ENCODE results near the gene TMEM132E. TPM values are rescaled to one million over a fixed set of nuclear protein-coding genes. Genes with fewer than 3 reads are reported as not detected.

The TMEM132E gene
- polyA plus RNA-seq, 2 of the 4 experiments (the other 2 are of a cell fraction) = not detected

DNA sequence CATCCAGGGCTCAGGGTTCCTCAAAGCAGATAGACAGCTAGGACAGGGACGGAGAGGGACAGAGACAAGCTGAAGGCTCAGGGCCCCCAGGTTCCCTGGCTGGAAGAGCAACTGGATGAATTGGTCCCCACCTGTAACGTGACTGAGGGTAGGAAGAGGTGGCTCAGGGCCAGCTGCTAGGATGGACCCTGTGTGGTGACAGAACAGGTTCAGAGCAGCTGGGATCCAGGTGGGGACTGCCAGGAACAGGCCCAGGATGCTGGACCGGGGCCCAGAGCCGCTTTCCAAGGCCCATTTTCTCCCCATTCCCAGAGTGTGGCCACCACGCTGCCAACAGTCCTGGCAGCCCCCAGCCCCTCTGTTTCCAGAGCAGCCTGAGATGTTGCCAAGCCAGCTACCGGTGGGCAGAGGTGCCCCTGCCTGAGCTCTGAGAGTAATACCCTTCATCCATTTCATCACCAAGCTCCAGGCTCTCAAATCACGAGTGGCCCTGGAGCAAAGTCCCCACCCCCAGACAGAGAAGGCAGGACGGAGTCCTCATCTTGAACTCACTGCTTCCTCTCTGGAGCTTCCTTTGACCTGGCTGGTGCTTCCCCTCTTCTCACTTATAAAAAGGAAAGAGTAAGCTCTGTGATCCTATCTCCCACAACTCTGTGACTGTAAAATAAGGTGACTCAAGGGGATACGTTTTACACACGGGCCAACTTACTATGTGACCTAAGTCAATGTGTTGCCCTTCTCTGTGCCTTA, 79.6 kb downstream of the TMEM132E start (continued):
- TF ChIP-seq ZNF302 (CRISPR knock-in tag; IDR thresholded peaks at IDR 0.05) = no peak
- TF ChIP-seq, protein P1, sequence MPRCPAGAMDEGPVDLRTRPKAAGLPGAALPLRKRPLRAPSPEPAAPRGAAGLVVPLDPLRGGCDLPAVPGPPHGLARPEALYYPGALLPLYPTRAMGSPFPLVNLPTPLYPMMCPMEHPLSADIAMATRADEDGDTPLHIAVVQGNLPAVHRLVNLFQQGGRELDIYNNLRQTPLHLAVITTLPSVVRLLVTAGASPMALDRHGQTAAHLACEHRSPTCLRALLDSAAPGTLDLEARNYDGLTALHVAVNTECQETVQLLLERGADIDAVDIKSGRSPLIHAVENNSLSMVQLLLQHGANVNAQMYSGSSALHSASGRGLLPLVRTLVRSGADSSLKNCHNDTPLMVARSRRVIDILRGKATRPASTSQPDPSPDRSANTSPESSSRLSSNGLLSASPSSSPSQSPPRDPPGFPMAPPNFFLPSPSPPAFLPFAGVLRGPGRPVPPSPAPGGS (IDR thresholded peaks at IDR 0.05) = no peak

DNA sequence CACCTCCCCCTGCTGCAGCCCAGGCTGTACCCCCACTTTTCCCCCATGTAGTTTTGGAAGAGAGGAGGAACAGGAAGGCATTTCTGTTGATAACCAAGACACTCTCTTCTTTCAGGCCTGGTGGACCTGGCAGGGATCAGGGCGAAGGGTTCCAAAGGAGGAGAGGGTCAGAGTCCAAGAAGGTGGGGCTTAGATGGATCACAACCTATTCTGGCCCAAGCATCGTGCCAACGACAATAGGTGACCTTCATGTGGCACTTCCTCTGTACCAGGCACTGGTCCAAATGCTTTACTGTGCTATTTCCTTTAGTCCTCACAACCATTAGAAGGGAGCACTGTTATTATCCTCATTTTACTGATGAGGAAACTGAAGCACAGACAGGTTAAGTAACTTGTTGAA, 84.3 kb downstream of the TMEM132E start:
- WGBS (ENCODE audit: missing lambda C conversion rate) = 5% methylated on average over 3 of the region's 3 CpGs
- no peak for ATAC-seq
- CTCF ChIA-PET = no interaction called here

DNA sequence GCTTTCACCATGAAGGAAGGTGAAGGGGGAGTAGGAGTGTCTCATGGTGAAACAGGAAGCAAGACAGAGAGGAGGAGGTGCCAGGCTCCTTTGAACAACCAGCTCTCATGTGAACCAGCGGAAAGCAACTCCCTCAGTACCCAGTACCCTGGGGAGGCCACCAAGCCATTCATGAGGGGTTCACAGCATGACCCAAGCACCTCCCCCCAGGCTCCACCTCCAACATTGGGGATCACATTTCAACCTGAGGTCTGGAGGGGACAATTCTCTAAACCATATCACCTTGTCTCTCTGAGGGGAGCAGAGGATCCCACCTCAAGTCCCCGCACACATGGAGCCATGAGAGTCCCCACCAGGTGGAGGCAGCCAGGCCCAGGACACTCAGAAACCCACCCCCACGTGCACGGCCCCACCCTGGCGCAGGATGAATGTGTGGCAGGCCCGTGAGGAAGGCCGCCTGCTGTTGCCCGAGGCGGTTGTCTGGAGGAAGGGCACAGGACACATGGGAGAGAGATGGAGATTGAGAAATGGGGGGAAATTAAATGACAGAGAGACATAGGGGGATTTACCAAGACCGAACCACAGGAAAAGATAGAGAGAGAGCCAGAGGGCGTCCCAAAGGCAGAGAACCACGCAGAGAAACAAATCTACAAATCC, 85.9 kb downstream of the TMEM132E start:
- POLR2A ChIA-PET = no interaction called here
- Histone ChIP-seq H3K27ac (no peak overlapping the region), H3K4me2 (no peak overlapping the region), H3K9me3 (no peaks in the 10 kb centered on the region), H3K4me3 (no peak overlapping the region), H3K4me1 (no peaks in the 10 kb centered on the region)
- CTCF ChIA-PET = interaction anchor here (1.0 kb wide), 1 partner anchor 245 kb away, joined by 3 read pairs; no protein-coding TSS in a partner anchor
- 38% methylated on average over 12 of the region's 12 CpGs for WGBS (ENCODE audit: missing lambda C conversion rate)
- FAIRE-seq (no peak), ATAC-seq (no peak), DNase-seq (ENCODE audit: low read depth in 1 of 2, low spot score in 1 of 2) (no peak)
- no peak for TF ChIP-seq RAD21 (conservative IDR thresholded peaks at IDR 0.05 in 1 of 2, IDR thresholded peaks at IDR 0.05 in 1 of 2)

More for the DNA sequence above, 84.3 kb downstream of the TMEM132E start:
- FAIRE-seq (no peak), DNase-seq (ENCODE audit: low read depth in 1 of 2, low spot score in 1 of 2) (no peak)
- Histone ChIP-seq H3K4me2 (no peak overlapping the region), H3K27ac (no peak overlapping the region), H3K4me3 (no peak overlapping the region), H3K4me1 (no peaks in the 10 kb centered on the region), H3K9me3 (no peaks in the 10 kb centered on the region)
- TF ChIP-seq, protein P2, sequence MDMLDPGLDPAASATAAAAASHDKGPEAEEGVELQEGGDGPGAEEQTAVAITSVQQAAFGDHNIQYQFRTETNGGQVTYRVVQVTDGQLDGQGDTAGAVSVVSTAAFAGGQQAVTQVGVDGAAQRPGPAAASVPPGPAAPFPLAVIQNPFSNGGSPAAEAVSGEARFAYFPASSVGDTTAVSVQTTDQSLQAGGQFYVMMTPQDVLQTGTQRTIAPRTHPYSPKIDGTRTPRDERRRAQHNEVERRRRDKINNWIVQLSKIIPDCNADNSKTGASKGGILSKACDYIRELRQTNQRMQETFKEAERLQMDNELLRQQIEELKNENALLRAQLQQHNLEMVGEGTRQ (IDR thresholded peaks at IDR 0.05) = no peak
- TF ChIP-seq RAD21 (conservative IDR thresholded peaks at IDR 0.05 in 1 of 2, IDR thresholded peaks at IDR 0.05 in 1 of 2) (no peak), EHMT2 (IDR thresholded peaks at IDR 0.05; ENCODE audit: low read depth) (no peak), FOXS1 (CRISPR knock-in tag; IDR thresholded peaks at IDR 0.05) (no peak), SREBF2 (IDR thresholded peaks at IDR 0.05) (no peak), KDM5A (IDR thresholded peaks at IDR 0.05) (no peak), MAX (IDR thresholded peaks at IDR 0.05) (no peak), CBX2 (IDR thresholded peaks at IDR 0.05; ENCODE audit: borderline replicate concordance, low read depth) (no peak), PHF8 (IDR thresholded peaks at IDR 0.05; ENCODE audit: borderline replicate concordance, low read depth) (no peak), ELK1 (IDR thresholded peaks at IDR 0.05; ENCODE audit: low read depth, low read length) (no peak), RARB (CRISPR knock-in tag; IDR thresholded peaks at IDR 0.05) (no peak), KDM1A (IDR thresholded peaks at IDR 0.05; ENCODE audit: low read depth) (no peak), PBX3 (IDR thresholded peaks at IDR 0.05) (no peak), CHD4 (IDR thresholded peaks at IDR 0.05; ENCODE audit: borderline replicate concordance) (no peak)
- POLR2A ChIA-PET = no interaction called here
